Measurements from ENCODE around the gene PRKCI. TPM values are rescaled to one million over a fixed set of nuclear protein-coding genes. Genes with fewer than 3 reads are reported as not detected.

PRKCI gene
- total RNA-seq, 1 experiment from 2014 or later: 39.5 TPM

- Histone ChIP-seq H3K9ac (ENCODE audit: low read length) (no peak overlapping the region), H3K9me2 (replicated peaks; ENCODE audit: low read length) (no peaks in the 10 kb centered on the region), H3K9me3 (ENCODE audit: low read length) (no peaks in the 10 kb centered on the region), H3K4me2 (ENCODE audit: low read length) (no peak overlapping the region), H3K4me3 (ENCODE audit: low read length) (no peak overlapping the region), H3F3A (ENCODE audit: low read length, unreplicated experiment) (no peaks in the 10 kb centered on the region), H3K79me2 (ENCODE audit: low read length) (no peaks in the 10 kb centered on the region), H3K27me3 (ENCODE audit: low read length) (no peaks in the 10 kb centered on the region), H4K20me1 (ENCODE audit: low read length) (no peaks in the 10 kb centered on the region), H3K36me3 (ENCODE audit: low read depth, low read length) (peaks cover 3% of the 10 kb centered on the region; the same call in 1 of the 2 replicates), H3K4me1 (ENCODE audit: insufficient read depth, low read length) (no peaks in the 10 kb centered on the region), H2AFZ (ENCODE audit: low read length) (no peak overlapping the region), H3K27ac (ENCODE audit: low read length) (no peak overlapping the region)
- CTCF ChIA-PET: no interaction called here
- intact Hi-C loops (cut with micrococcal nuclease): no loop called here
- ATAC-seq (no peak), DNase-seq (no peak)
- TF ChIP-seq EZH2phosphoT487 (IDR thresholded peaks at IDR 0.05; ENCODE audit: borderline replicate concordance, low read length) (no peak), CTCF (conservative IDR thresholded peaks at IDR 0.05; ENCODE audit: low read depth, low read length) (no peak), EZH2 (IDR thresholded peaks at IDR 0.05; ENCODE audit: low read length, unreplicated experiment) (no peak)
- no TSS peak for BruUV-seq (replicated peaks)
- POLR2A ChIA-PET (ENCODE audit: unreplicated experiment): no interaction called here
These were observed 79.2 kb downstream of the PRKCI start for GRCh38 chr3:170301405-170301804.

- Histone ChIP-seq H3K9ac (ENCODE audit: low read length) (no peak overlapping the region), H4K20me1 (ENCODE audit: low read length) (no peaks in the 10 kb centered on the region), H3K27me3 (ENCODE audit: low read length) (no peaks in the 10 kb centered on the region), H3K27ac (ENCODE audit: low read length) (no peak overlapping the region), H3K4me1 (ENCODE audit: insufficient read depth, low read length) (no peaks in the 10 kb centered on the region), H2AFZ (ENCODE audit: low read length) (no peak overlapping the region), H3K4me2 (ENCODE audit: low read length) (no peak overlapping the region), H3K9me3 (ENCODE audit: low read length) (no peaks in the 10 kb centered on the region), H3K4me3 (ENCODE audit: low read length) (no peak overlapping the region), H3K36me3 (ENCODE audit: low read depth, low read length) (peaks cover 3% of the 10 kb centered on the region; the same call in 1 of the 2 replicates), H3K79me2 (ENCODE audit: low read length) (no peaks in the 10 kb centered on the region), H3F3A (ENCODE audit: low read length, unreplicated experiment) (no peaks in the 10 kb centered on the region), H3K9me2 (replicated peaks; ENCODE audit: low read length) (no peaks in the 10 kb centered on the region)
- TF ChIP-seq EZH2 (IDR thresholded peaks at IDR 0.05; ENCODE audit: low read length, unreplicated experiment) (no peak), EZH2phosphoT487 (IDR thresholded peaks at IDR 0.05; ENCODE audit: borderline replicate concordance, low read length) (no peak), CTCF (conservative IDR thresholded peaks at IDR 0.05; ENCODE audit: low read depth, low read length) (no peak)
- DNase-seq (no peak), ATAC-seq (no peak)
- intact Hi-C loops (cut with micrococcal nuclease): no loop called here
- ChIA-PET POLR2A (ENCODE audit: unreplicated experiment) (no interaction called here), CTCF (no interaction called here)
- no TSS peak for BruUV-seq (replicated peaks)
These were observed 79.8 kb downstream of the PRKCI start for GRCh38 chr3:170302008-170302407.

GRCh38 chr3:170306015-170306414, 83.8 kb downstream of the PRKCI start:
- Histone ChIP-seq H3K27me3 (ENCODE audit: low read length) (no peaks in the 10 kb centered on the region), H4K20me1 (ENCODE audit: low read length) (no peaks in the 10 kb centered on the region), H3K9me3 (ENCODE audit: low read length) (no peaks in the 10 kb centered on the region), H3K4me2 (ENCODE audit: low read length) (no peak overlapping the region), H3K27ac (ENCODE audit: low read length) (no peak overlapping the region), H2AFZ (ENCODE audit: low read length) (no peak overlapping the region), H3K9ac (ENCODE audit: low read length) (no peak overlapping the region), H3K4me1 (ENCODE audit: insufficient read depth, low read length) (peaks cover 12% of the 10 kb centered on the region), H3K79me2 (ENCODE audit: low read length) (no peaks in the 10 kb centered on the region), H3K9me2 (replicated peaks; ENCODE audit: low read length) (no peaks in the 10 kb centered on the region), H3K36me3 (ENCODE audit: low read depth, low read length) (no peaks in the 10 kb centered on the region; the same call in 1 of the 2 replicates), H3F3A (ENCODE audit: low read length, unreplicated experiment) (no peaks in the 10 kb centered on the region), H3K4me3 (ENCODE audit: low read length) (no peak overlapping the region)
- no peak for DNase-seq
- ATAC-seq: no peak
- CTCF ChIA-PET: no interaction called here
- intact Hi-C loops (cut with micrococcal nuclease): no loop called here
- no TSS peak for BruUV-seq (replicated peaks)
- TF ChIP-seq EZH2phosphoT487 (IDR thresholded peaks at IDR 0.05; ENCODE audit: borderline replicate concordance, low read length): no peak
- TF ChIP-seq CTCF (conservative IDR thresholded peaks at IDR 0.05; ENCODE audit: low read depth, low read length): no peak
- POLR2A ChIA-PET (ENCODE audit: unreplicated experiment): no interaction called here
